T-helper 1 cell (primary cell): ENCODE data around the gene APBA2.

ENCODE experiments used
- DNase-seq, 5 donors: peaks; one replicate each; pipeline ENCODE4 v3.0.0-alpha.2; 2012 to 2020

The APBA2 gene

GRCh38 chr15:29064290-29064689, 178.5 kb downstream of the APBA2 start:
- DNase-seq = no peak

DNA sequence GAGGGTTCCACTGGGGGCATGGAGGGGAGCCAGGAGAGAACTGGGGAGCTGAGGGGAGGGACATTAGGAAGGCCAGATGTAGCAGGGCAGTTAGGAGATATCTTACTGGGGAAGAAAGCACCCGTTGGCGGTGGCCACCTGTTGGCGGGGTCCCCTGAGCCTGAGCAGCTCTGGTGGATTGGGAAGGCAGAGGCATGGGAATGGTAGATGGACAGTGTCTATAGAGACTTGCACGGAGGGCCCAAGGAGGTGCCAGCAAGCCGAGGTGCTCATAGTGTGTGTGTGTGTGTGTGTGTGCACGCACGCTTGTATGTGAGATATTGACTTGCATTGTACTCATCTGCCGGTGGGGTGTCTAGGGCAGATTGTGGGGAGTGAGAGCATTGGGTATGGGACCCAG, 179.0 kb downstream of the APBA2 start:
- DNase-seq = no peak

GRCh38 chr15:29065571-29065970, 179.8 kb downstream of the APBA2 start:
- no peak for DNase-seq

DNA sequence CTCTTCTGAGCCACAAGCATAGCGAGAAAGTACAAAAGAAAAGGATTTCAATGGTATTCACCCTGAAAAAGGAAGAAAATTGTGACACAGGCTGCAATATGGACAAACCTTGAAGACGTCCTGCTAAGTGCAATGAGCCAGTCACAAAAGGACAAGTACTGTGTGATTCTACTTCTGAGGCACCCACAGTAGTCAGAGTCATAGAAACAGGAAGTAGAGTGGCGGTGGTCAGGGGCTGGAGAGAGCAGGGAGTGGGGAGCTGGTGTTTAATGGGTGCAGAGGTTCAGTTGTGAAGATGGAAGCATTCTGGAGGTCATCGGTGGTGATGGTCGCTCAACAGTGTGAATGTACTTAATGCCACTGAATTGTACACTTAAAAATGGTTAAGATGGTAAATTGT, 180.5 kb downstream of the APBA2 start:
- DNase-seq = no peak

- no peak for DNase-seq
Observed at GRCh38 chr15:29066838-29067237, 181.1 kb downstream of the APBA2 start.

DNA sequence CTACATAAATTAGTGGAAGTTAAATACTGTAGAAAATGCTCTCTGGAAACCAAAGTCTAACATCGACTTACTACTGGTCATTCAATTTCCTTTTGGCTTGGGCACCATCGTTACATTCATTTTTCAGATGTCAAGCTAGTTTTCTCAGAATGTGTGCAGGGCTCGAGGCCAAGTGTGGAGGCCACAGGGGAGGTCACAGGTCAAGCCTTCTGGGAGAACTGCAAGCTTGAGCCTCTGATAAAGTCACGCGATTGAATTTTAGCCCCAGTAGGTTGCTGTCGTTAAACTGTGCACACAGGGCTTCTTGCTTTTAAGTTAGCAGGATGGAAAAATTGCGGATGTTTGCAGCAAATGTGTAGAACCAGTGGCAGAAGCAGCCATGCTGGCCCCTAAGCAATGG, 182.2 kb downstream of the APBA2 start:
- DNase-seq = no peak

DNA sequence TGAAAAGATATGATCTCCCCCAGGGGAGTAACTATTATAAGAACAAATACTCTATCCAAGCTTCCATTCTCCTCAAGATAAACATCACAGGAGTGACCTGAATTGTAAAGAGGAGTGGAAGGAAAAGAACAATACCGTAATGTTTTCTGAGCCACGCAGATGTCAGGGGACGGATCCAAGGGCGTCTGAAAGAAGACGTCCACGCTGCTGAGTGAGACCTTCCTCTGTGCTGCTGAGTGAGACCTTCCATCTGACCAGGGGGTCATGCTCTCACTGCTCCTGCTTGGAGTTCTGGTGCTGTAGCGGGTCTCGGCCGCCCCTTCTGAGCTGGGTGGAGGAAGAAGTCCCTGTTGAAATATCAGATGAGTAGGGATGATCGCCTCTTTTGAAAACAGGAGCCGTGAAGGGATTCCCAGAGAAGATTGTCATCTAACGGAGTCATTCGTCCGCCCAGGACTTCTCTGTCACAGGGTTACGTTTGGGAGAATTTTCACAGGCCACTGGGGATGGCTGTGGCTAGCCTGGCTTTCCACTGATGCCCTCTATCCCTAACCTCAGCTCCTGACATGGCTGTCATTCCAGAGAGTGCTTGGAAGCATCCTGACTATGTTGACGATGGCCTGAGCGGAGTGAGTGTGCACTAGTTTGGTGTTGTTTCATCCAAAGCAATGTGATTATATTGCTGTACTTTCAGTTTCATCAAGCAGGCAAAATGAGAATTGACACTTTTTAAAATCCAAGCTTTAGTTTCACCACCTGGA, 184.9 kb downstream of the APBA2 start:
- no peak for DNase-seq

GRCh38 chr15:29071232-29071881, 185.6 kb downstream of the APBA2 start:
- DNase-seq = no peak

GRCh38 chr15:29071882-29072273, 186.1 kb downstream of the APBA2 start:
- DNase-seq = no peak

DNA sequence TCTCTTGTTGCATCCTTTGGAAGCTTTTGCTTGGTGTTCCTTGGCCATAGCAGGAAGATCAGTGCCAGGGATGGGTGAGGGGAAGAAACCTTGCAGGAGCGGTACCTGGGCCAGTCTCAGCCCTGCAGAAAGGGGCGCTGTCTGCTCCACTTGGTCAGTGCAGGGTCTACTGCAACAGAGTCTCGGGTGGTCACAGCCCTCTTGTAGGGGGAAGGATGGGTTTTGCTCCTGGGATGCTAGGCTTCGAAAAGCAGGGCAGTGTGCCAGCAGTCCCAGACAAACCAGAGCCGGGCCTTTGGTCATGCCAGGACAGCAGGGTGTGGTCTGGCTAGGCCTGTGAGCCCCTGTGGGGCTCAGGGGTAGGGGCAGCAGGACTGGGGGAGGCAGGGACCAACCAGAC, 186.7 kb downstream of the APBA2 start:
- DNase-seq = no peak

DNA sequence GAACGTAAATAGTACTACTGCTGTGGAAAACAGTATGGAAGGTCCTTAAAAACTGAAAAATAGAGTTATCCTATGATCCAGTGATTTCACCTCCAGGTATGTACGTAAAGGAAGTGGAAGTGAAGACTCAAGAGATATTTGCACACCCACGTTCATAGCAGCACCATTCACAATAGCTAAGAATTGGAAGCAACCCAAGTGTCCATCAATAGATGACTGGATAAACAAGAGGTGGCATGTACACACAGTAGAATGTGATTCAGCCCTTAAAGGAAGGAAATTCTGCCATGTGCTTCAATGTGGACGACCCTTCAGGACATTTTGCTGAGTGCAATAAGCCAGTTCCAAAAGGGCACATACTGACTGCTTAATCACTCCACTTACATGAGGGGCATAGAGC, 188.3 kb downstream of the APBA2 start:
- DNase-seq = no peak

- DNase-seq = no peak
Observed at GRCh38 chr15:29078541-29078940, 192.8 kb downstream of the APBA2 start.

GRCh38 chr15:29079479-29079878, 193.7 kb downstream of the APBA2 start:
- DNase-seq = no peak

GRCh38 chr15:29081781-29082180, 196.0 kb downstream of the APBA2 start:
- no peak for DNase-seq

DNA sequence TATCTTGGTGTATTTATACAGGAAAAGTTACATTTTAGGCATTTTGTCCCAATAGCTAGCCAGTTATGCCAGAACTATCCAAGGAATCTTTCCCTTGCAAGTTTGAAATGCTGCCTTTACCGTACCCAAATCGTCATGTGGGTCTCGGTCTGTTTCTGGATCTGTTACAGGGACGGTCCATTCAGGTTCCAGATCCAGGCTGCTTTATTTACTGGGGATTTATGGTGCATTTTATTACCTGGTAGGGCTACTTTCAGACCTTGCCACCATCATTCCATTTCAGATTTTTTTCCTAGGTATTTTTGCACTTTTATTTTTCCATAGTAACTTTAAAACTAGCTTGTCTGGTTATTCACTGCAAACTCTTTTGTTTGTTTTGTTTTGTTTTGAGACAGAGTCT, 197.4 kb downstream of the APBA2 start:
- no peak for DNase-seq

- DNase-seq = no peak
Observed at GRCh38 chr15:29083858-29084257, 198.1 kb downstream of the APBA2 start.

DNA sequence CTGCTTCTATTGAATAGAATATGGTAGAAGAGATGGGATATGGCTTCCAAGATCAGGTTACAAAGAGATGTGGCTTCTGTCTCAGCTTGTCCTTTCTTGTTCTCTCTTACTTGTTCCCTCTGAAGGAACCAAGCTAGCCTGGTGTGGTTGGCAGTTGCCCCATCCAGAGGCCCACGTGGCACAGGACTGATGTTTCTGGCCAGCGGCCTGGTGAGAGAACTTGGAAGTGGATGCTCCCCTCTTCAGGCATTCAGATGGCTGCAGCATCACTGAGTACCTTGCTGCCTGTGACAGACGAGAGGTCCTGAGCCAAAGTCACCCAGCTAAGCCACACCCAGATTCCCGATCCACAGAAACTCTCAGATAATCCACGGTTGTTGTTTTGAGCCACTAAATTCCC, 200.2 kb downstream of the APBA2 start:
- no peak for DNase-seq

DNA sequence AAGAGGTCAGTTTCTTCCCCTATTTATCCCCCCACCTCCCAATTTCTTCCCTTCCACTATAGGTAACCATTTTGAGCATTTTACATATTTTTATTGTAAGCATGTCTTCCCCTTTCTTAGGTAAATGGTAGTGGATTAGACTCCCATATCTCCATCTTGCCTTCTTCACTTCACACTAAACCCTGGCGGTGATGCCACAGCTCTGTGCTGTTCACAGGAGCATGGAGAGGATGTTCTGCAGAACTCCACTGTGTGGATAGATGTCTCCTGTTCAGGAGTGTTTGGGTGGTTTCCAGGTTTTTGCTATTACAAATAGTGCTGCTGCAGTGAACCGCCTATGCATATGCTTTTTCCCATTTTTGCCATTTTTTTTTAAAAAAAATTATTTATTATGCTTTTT, 201.1 kb downstream of the APBA2 start:
- no peak for DNase-seq

- DNase-seq = no peak
Observed at GRCh38 chr15:29087521-29088285, 201.9 kb downstream of the APBA2 start.

- DNase-seq = no peak
Observed at GRCh38 chr15:29088666-29089065, 202.9 kb downstream of the APBA2 start.

GRCh38 chr15:29089731-29090616, 204.2 kb downstream of the APBA2 start:
- DNase-seq = peak in 1 of 5 donors; percentile 66

DNA sequence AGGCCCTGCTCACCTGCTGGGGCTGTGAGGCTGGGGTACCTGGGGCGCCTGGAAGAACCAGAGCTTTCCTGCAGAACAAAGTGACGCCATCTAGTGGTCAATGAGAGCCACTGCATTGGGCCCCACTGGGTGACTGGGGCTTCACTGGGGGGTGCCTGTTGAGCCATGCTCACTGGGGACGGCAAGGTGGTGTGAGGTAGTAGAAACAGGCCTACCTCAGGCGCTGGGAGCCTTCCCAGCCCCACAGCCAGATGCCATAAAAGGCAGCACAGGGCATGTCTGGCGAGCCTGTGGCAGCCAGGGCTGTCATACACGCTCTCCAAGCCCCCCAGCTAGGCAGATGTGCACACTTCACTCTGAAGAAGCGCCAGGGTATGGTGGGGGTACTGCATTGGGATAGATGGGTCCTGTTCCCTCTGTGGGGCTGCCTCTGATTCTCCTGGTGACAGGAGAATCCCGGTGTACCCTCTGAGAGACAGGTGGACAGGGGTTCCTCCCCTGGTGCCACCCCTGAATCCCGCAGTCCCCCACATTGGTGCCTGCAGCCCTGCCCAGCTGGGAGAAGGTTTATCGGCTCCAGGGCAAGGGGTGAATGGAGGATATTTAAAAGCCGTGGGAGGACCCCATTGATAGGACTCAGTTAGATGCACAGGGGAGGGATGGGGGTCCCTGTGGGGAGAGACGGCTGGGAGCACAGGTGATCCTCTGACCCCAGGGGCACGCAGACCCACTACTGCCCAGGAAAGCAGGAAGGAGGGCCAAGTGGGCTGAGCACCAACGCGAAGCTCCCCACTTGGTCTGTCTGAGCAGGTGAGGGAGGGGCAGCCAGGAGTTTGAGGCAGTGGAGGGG, 205.1 kb downstream of the APBA2 start:
- peak in 2 of 5 donors; percentile 36 to 46 for DNase-seq
